Limb (tissue), 2 donors: ENCODE results near the gene AOX1.
A peak's percentile ranks its signal among the peaks of the same experiment; 100 is the strongest.
"Not testable (repeated sequence)": the region's sequence is repeated elsewhere in the genome, so short reads cannot be mapped to it uniquely, and the experiment has no call there.

ENCODE experiments used
- DNase-seq, 2 donors: peaks; one replicate each; pipeline ENCODE4 v3.0.0-alpha.2; 2016; ENCODE audit errors: extremely low spot score in 2 of 2

AOX1 gene

GRCh38 chr2:200665626-200666453 is 80.0 kb downstream of the AOX1 start:
- DNase-seq: no peak

- DNase-seq: no peak
Observed at GRCh38 chr2:200667413-200667812, 81.6 kb downstream of the AOX1 start.

- DNase-seq: no peak
Observed at GRCh38 chr2:200668478-200668877, 82.7 kb downstream of the AOX1 start.

- DNase-seq: no peak
Observed at GRCh38 chr2:200669308-200669707, 83.5 kb downstream of the AOX1 start.

- no peak for DNase-seq
Observed at GRCh38 chr2:200670313-200670712, 84.5 kb downstream of the AOX1 start.

GRCh38 chr2:200670751-200671150 is 84.9 kb downstream of the AOX1 start:
- no peak for DNase-seq

- DNase-seq: no peak
Observed at GRCh38 chr2:200673191-200673590, 87.4 kb downstream of the AOX1 start.

GRCh38 chr2:200674837-200675236 is 89.0 kb downstream of the AOX1 start:
- DNase-seq: no peak

GRCh38 chr2:200677171-200677570 is 91.4 kb downstream of the AOX1 start:
- no peak for DNase-seq

- peak in 1 of 2 donors; percentile 32 for DNase-seq
Observed at GRCh38 chr2:200677721-200678532, 92.1 kb downstream of the AOX1 start.

GRCh38 chr2:200679127-200679526 is 93.3 kb downstream of the AOX1 start:
- DNase-seq: no peak

- no peak for DNase-seq
Observed at GRCh38 chr2:200679535-200679934, 93.7 kb downstream of the AOX1 start.

GRCh38 chr2:200681697-200682096 is 95.9 kb downstream of the AOX1 start:
- DNase-seq: no peak

GRCh38 chr2:200682407-200682806 is 96.6 kb downstream of the AOX1 start:
- DNase-seq: not testable (repeated sequence)

- no peak for DNase-seq
Observed at GRCh38 chr2:200687922-200688920, 102.4 kb downstream of the AOX1 start.

- DNase-seq: no peak
Observed at GRCh38 chr2:200689115-200689514, 103.3 kb downstream of the AOX1 start.

GRCh38 chr2:200693836-200694470 is 108.1 kb downstream of the AOX1 start:
- no peak for DNase-seq

GRCh38 chr2:200695191-200695590 is 109.4 kb downstream of the AOX1 start:
- DNase-seq: peak in 1 of 2 donors; percentile 47

- DNase-seq: no peak
Observed at GRCh38 chr2:200695601-200696000, 109.8 kb downstream of the AOX1 start.

- no peak for DNase-seq
Observed at GRCh38 chr2:200698217-200698616, 112.4 kb downstream of the AOX1 start.

- no peak for DNase-seq
Observed at GRCh38 chr2:200699310-200699709, 113.5 kb downstream of the AOX1 start.
